Hepatocyte (in vitro differentiated cells): ENCODE results near the gene CTR9. TPM values are rescaled to one million over a fixed set of nuclear protein-coding genes. Genes with fewer than 3 reads are reported as not detected.

Experiments
- DNase-seq: peaks from one replicate; pipeline ENCODE4 v3.0.0-alpha.2; 2016; ENCODE audit warnings: low spot score
- H2AFZ ChIP-seq: fragments of 200-600 bp; sonication (generic); 2 replicates; pipeline ENCODE4 v1.6.0; 2016; ENCODE audit warnings: antibody characterized with exemption, mild to moderate bottlenecking
- H3K27ac ChIP-seq: fragments of 200-600 bp; sonication (generic); 2 replicates; pipeline ENCODE4 v1.5.1; 2016; ENCODE audit warnings: mild to moderate bottlenecking
- H3K27me3 ChIP-seq: fragments of 200-600 bp; sonication (generic); 2 replicates; pipeline ENCODE4 v1.6.1; 2016
- H3K36me3 ChIP-seq: fragments of 200-600 bp; sonication (generic); replicated peaks from 2 replicates; pipeline ENCODE4 v1.5.1; 2016; ENCODE audit warnings: low read depth; ENCODE audit not compliant: insufficient read depth
- H3K4me1 ChIP-seq: fragments of 200-600 bp; sonication (generic); 2 replicates; pipeline ENCODE4 v1.5.1; 2016; ENCODE audit warnings: mild to moderate bottlenecking, moderate library complexity; ENCODE audit not compliant: insufficient read depth
- H3K4me2 ChIP-seq: fragments of 200-600 bp; sonication (generic); 2 replicates; pipeline ENCODE4 v1.6.0; 2016
- H3K4me3 ChIP-seq: fragments of 200-600 bp; sonication (generic); 2 replicates; pipeline ENCODE4 v1.5.1; 2016; ENCODE audit warnings: mild to moderate bottlenecking
- H3K79me2 ChIP-seq: fragments of 200-600 bp; sonication (generic); 2 replicates; pipeline ENCODE4 v1.6.0; 2017; ENCODE audit warnings: mild to moderate bottlenecking
- H3K9me2 ChIP-seq: fragments of 200-600 bp; sonication (generic); replicated peaks from 2 replicates; pipeline ENCODE4 v1.6.0; 2017; ENCODE audit warnings: mild to moderate bottlenecking; ENCODE audit not compliant: insufficient read depth
- H3K9me3 ChIP-seq: fragments of 200-600 bp; sonication (generic); 2 replicates; pipeline ENCODE4 v1.5.1; 2016; ENCODE audit warnings: low read depth, mild to moderate bottlenecking
- H4K20me1 ChIP-seq: fragments of 200-600 bp; sonication (generic); 2 replicates; pipeline ENCODE4 v1.6.0; 2016; ENCODE audit warnings: mild to moderate bottlenecking; ENCODE audit not compliant: insufficient read depth, poor library complexity, severe bottlenecking
- CTCF ChIP-seq: fragments of 200-600 bp; sonication (generic); IDR thresholded peaks from 2 replicates; pipeline ENCODE4 v1.5.1; 2016; ENCODE audit warnings: antibody characterized with exemption, mild to moderate bottlenecking; ENCODE audit not compliant: poor library complexity
- EZH2 ChIP-seq: fragments of 200-600 bp; sonication (generic); IDR thresholded peaks from 2 replicates; pipeline ENCODE4 v1.6.1; 2016; ENCODE audit warnings: antibody characterized with exemption, mild to moderate bottlenecking, borderline replicate concordance
- EZH2phosphoT487 ChIP-seq: fragments of 200-600 bp; sonication (generic); IDR thresholded peaks from one replicate; pipeline ENCODE4 v1.6.1; 2018; ENCODE audit warnings: antibody characterized with exemption, mild to moderate bottlenecking, low read depth, moderate library complexity; ENCODE audit not compliant: unreplicated experiment, severe bottlenecking
- WGBS: methylation state at CpG from one replicate; pipeline ENCODE4 v1.1.6; 2016; ENCODE audit warnings: low lambda C conversion rate; ENCODE audit errors: missing lambda C conversion rate; 5-methylcytosine and 5-hydroxymethylcytosine counted together
- polyA plus RNA-seq: library from polyadenylated mRNA; unstranded; fragments of >200 nt; fragmentation: Nextera tagmentation; extraction: Ambion mirVana; gene quantifications from 2 replicates; pipeline ENCODE4 v1.2.1, GENCODE V29; 2016
- total RNA-seq: library from RNA; depleted of rRNA; stranded (reverse); fragments of >200 nt; gene quantifications from 2 replicates; pipeline ENCODE4 v1.2.3, GENCODE V29; 2014

The CTR9 gene
- total RNA-seq (28.0 and 29.1 TPM in 2 replicates), polyA plus RNA-seq (23.6 and 24.4 TPM in 2 replicates)

GRCh38 chr11:10750838-10751580 is at the start of gene CTR9:
Gene CTR9 (plus strand): TSS chr11:10751246. CDS start chr11:10751413, 167 bp downstream.
- peak within 1 kb of the TSS; percentile 74 for H2AFZ ChIP-seq
- WGBS, result under 1% methylated on average over 66 of the region's 67 CpGs

GRCh38 chr11:10701982-10702381 is 49.1 kb upstream of the CTR9 start:
- 84% methylated on average over 3 of the region's 3 CpGs for WGBS
- Histone ChIP-seq H3K4me1 (no peaks in the 10 kb centered on the region), H3K27ac (no peak overlapping the region), H2AFZ (no peak overlapping the region), H3K79me2 (no peaks in the 10 kb centered on the region), H3K4me2 (no peak overlapping the region), H3K9me2 (no peaks in the 10 kb centered on the region), H3K36me3 (no peaks in the 10 kb centered on the region), H3K4me3 (no peak overlapping the region), H3K9me3 (no peaks in the 10 kb centered on the region), H4K20me1 (no peaks in the 10 kb centered on the region), H3K27me3 (no peaks in the 10 kb centered on the region)
- no peak for DNase-seq
- TF ChIP-seq EZH2, result no peak
- TF ChIP-seq EZH2phosphoT487, result no peak
- no peak for TF ChIP-seq CTCF

More at GRCh38 chr11:10750838-10751580, at the start of gene CTR9:
- peak within 1 kb of the TSS; percentile 79 for H3K4me3 ChIP-seq
- no peaks in the 10 kb centered on the region for H3K9me2 ChIP-seq
- H4K20me1 ChIP-seq, result no peaks in the 10 kb centered on the region
- no peaks in the 10 kb centered on the region for H3K36me3 ChIP-seq
- TF ChIP-seq EZH2phosphoT487, result no peak
- TF ChIP-seq EZH2, result no peak
- TF ChIP-seq CTCF, result peak; percentile 39
- no peaks in the 10 kb centered on the region for H3K27me3 ChIP-seq
- DNase-seq, result peak; percentile 96
- no peaks in the 10 kb centered on the region for H3K9me3 ChIP-seq
- peak within 1 kb of the TSS; percentile 96 for H3K27ac ChIP-seq
- peaks cover 28% of the 10 kb centered on the region for H3K79me2 ChIP-seq
- H3K4me1 ChIP-seq, result peaks cover 8% of the 10 kb centered on the region
- H3K4me2 ChIP-seq, result peak within 1 kb of the TSS; percentile 86

GRCh38 chr11:10708131-10708530 is 42.9 kb upstream of the CTR9 start:
- H3K27ac ChIP-seq, result no peak overlapping the region
- H3K27me3 ChIP-seq, result no peaks in the 10 kb centered on the region
- no peaks in the 10 kb centered on the region for H3K9me3 ChIP-seq
- H3K4me3 ChIP-seq, result no peak overlapping the region
- H3K9me2 ChIP-seq, result no peaks in the 10 kb centered on the region
- no peaks in the 10 kb centered on the region for H4K20me1 ChIP-seq
- WGBS, result 82% methylated on average over 3 of the region's 3 CpGs
- TF ChIP-seq EZH2phosphoT487 (no peak), EZH2 (no peak), CTCF (no peak)
- no peak overlapping the region for H3K4me2 ChIP-seq
- H3K79me2 ChIP-seq, result no peaks in the 10 kb centered on the region
- H3K36me3 ChIP-seq, result no peaks in the 10 kb centered on the region
- H3K4me1 ChIP-seq, result no peaks in the 10 kb centered on the region
- DNase-seq, result no peak
- no peak overlapping the region for H2AFZ ChIP-seq
